Liver (tissue), 9 donors: ENCODE data around the gene LEAP2. TPM values are rescaled to one million over a fixed set of nuclear protein-coding genes. Genes with fewer than 3 reads are reported as not detected.

Experiments
- DNase-seq: peaks from one replicate; pipeline ENCODE4 v3.0.0-alpha.2; 2017; ENCODE audit warnings: low spot score
- H3K27ac ChIP-seq, 2 donors: one replicate each; pipeline ENCODE4 v1.7.0; 2013; ENCODE audit warnings: inconsistent platforms in 2 of 2, low read length in 2 of 2, control low read depth in 1 of 2, low read depth in 1 of 2, mild to moderate bottlenecking in 1 of 2
- H3K27me3 ChIP-seq, 4 donors: one replicate each; pipeline versions ENCODE4 v1.6.1 to v1.7.0; 2013; ENCODE audit warnings: low read length in 3 of 4, inconsistent platforms in 1 of 4, mild to moderate bottlenecking in 1 of 4, moderate library complexity in 1 of 4; ENCODE audit not compliant: control insufficient read depth in 4 of 4, insufficient read depth in 4 of 4
- H3K36me3 ChIP-seq, 4 donors: one replicate each; pipeline versions ENCODE4 v1.6.1 to v1.7.0; 2013; ENCODE audit warnings: low read length in 3 of 4, mild to moderate bottlenecking in 3 of 4, low read depth in 1 of 4, moderate library complexity in 1 of 4; ENCODE audit not compliant: control insufficient read depth in 4 of 4, insufficient read depth in 3 of 4
- H3K4me1 ChIP-seq, 4 donors: one replicate each; pipeline versions ENCODE4 v1.6.1 to v1.7.0; 2013; ENCODE audit warnings: low read length in 3 of 4, mild to moderate bottlenecking in 3 of 4, moderate library complexity in 1 of 4; ENCODE audit not compliant: control insufficient read depth in 4 of 4, insufficient read depth in 4 of 4
- H3K4me3 ChIP-seq, 3 donors: one replicate each; pipeline versions ENCODE4 v1.6.1 to v1.7.0; 2013; ENCODE audit warnings: low read length in 3 of 3, control low read depth in 1 of 3, low read depth in 1 of 3, mild to moderate bottlenecking in 1 of 3
- H3K9ac ChIP-seq, 2 donors: one replicate each; pipeline ENCODE4 v1.7.0; 2013; ENCODE audit warnings: low read length in 2 of 2, mild to moderate bottlenecking in 2 of 2, moderate library complexity in 2 of 2, control low read depth in 1 of 2, low read depth in 1 of 2
- H3K9me3 ChIP-seq, 4 donors: one replicate each; pipeline versions ENCODE4 v1.6.1 to v1.7.0; 2013; ENCODE audit warnings: low read length in 3 of 4; ENCODE audit not compliant: control insufficient read depth in 4 of 4
- ATF3 ChIP-seq: IDR thresholded peaks from 2 replicates; pipeline ENCODE4 v1.6.1; 2016; ENCODE audit warnings: antibody characterized with exemption
- CTCF ChIP-seq: fragments of 150-350 bp; IDR thresholded peaks from 2 replicates; pipeline ENCODE4 v1.5.1; 2017; ENCODE audit warnings: improper control_type of control experiment, low read depth, low read length; ENCODE audit not compliant: missing input control
- EGR1 ChIP-seq, 2 donors: IDR thresholded peaks; 2 replicates each; pipeline ENCODE4 v1.6.1; 2016 to 2018; ENCODE audit warnings: antibody characterized with exemption in 2 of 2, low read depth in 2 of 2
- FOXA1 ChIP-seq: IDR thresholded peaks from 2 replicates; pipeline ENCODE4 v1.6.1; 2016; ENCODE audit warnings: antibody characterized with exemption
- FOXA2 ChIP-seq: IDR thresholded peaks from 2 replicates; pipeline ENCODE4 v1.6.1; 2016; ENCODE audit warnings: antibody characterized with exemption
- GABPA ChIP-seq, 2 donors: IDR thresholded peaks in 1 of 2; conservative IDR thresholded peaks in 1 of 2; 2 replicates each; pipeline ENCODE4 v1.6.1; 2016; ENCODE audit warnings: antibody characterized with exemption in 2 of 2, mild to moderate bottlenecking in 1 of 2, moderate library complexity in 1 of 2
- HNF4A ChIP-seq, 2 donors: conservative IDR thresholded peaks; 2 replicates each; pipeline ENCODE4 v1.6.1; 2016; ENCODE audit warnings: antibody characterized with exemption in 2 of 2, mild to moderate bottlenecking in 2 of 2
- HNF4G ChIP-seq: IDR thresholded peaks from 2 replicates; pipeline ENCODE4 v1.6.1; 2016; ENCODE audit warnings: antibody characterized with exemption
- JUND ChIP-seq, 2 donors: IDR thresholded peaks; 2 replicates each; pipeline ENCODE4 v1.6.1; 2016; ENCODE audit warnings: antibody characterized with exemption in 2 of 2
- MAX ChIP-seq: IDR thresholded peaks from 2 replicates; pipeline ENCODE4 v1.6.1; 2016; ENCODE audit warnings: antibody characterized with exemption
- NR2F2 ChIP-seq: IDR thresholded peaks from 2 replicates; pipeline ENCODE4 v1.6.1; 2016; ENCODE audit warnings: antibody characterized with exemption
- RAD21 ChIP-seq, 2 donors: IDR thresholded peaks; 2 replicates each; pipeline ENCODE4 v1.6.1; 2016; ENCODE audit warnings: antibody characterized with exemption in 2 of 2, mild to moderate bottlenecking in 2 of 2
- REST ChIP-seq: IDR thresholded peaks from 2 replicates; pipeline ENCODE4 v1.6.1; 2016; ENCODE audit warnings: antibody characterized with exemption, mild to moderate bottlenecking
- RXRA ChIP-seq, 2 donors: IDR thresholded peaks; 2 replicates each; pipeline ENCODE4 v1.6.1; 2017 to 2018; ENCODE audit warnings: antibody characterized with exemption in 2 of 2, mild to moderate bottlenecking in 1 of 2
- SP1 ChIP-seq: IDR thresholded peaks from 2 replicates; pipeline ENCODE4 v1.6.1; 2018; ENCODE audit warnings: antibody characterized with exemption, mild to moderate bottlenecking
- TAF1 ChIP-seq: conservative IDR thresholded peaks from 2 replicates; pipeline ENCODE4 v1.6.1; 2016; ENCODE audit warnings: antibody characterized with exemption, mild to moderate bottlenecking
- YY1 ChIP-seq: IDR thresholded peaks from 2 replicates; pipeline ENCODE4 v1.6.1; 2016; ENCODE audit warnings: antibody characterized with exemption, mild to moderate bottlenecking
- ZBTB33 ChIP-seq: IDR thresholded peaks from 2 replicates; pipeline ENCODE4 v1.6.1; 2016; ENCODE audit warnings: antibody characterized with exemption
- WGBS: extraction: QIAGEN DNeasy Blood & Tissue Kit; methylation state at CpG from one replicate; pipeline ENCODE4 v1.1.7; 2013; 5-methylcytosine and 5-hydroxymethylcytosine counted together
- polyA plus RNA-seq, 2 donors: library from polyadenylated mRNA; stranded (reverse) in 1 of 2; unstranded in 1 of 2; fragments of 200-250 nt in 1 of 2; fragments of >200 nt in 1 of 2; fragmentation: Nextera tagmentation in 1 of 2; extraction: Ambion mirVana in 1 of 2; gene quantifications; one replicate each; pipeline versions ENCODE4 v1.2.1 to v1.2.3, GENCODE V29; 2013 to 2015
- total RNA-seq, 2 donors: library from RNA; depleted of rRNA; stranded (reverse); fragments of >200 nt; gene quantifications; one replicate each; pipeline ENCODE4 v1.2.3, GENCODE V29; 2014
- donor health status: healthy.
- donor health status: healthy.
- donor health status: healthy.
- donor health status: healthy.
- donor health status: healthy.

LEAP2 gene
- total and polyA plus RNA-seq, 4 donors = 12.0 to 736 (median 62.4) TPM

GRCh38 chr5:132915681-132916080, 42.2 kb downstream of the LEAP2 start:
- WGBS = 90% methylated on average over 5 of the region's 5 CpGs
- H3K27me3 ChIP-seq = no peaks in the 10 kb centered on the region
- H3K9ac ChIP-seq = no peak overlapping the region
- no peak for TF ChIP-seq YY1
- TF ChIP-seq JUND (IDR thresholded peaks at IDR 0.05) = no peak
- TF ChIP-seq HNF4A (conservative IDR thresholded peaks at IDR 0.05) = no peak
- TF ChIP-seq TAF1 = no peak
- TF ChIP-seq EGR1 (IDR thresholded peaks at IDR 0.05; ENCODE audit: low read depth in 2 of 2) = no peak
- no peak for TF ChIP-seq FOXA2
- no peak for TF ChIP-seq HNF4G
- TF ChIP-seq REST = no peak
- TF ChIP-seq ATF3 = no peak
- no peak for TF ChIP-seq MAX
- no peak for TF ChIP-seq SP1
- no peak for TF ChIP-seq RXRA (IDR thresholded peaks at IDR 0.05)
- TF ChIP-seq GABPA (IDR thresholded peaks at IDR 0.05 in 1 of 2, conservative IDR thresholded peaks at IDR 0.05 in 1 of 2) = no peak
- no peak for TF ChIP-seq RAD21 (IDR thresholded peaks at IDR 0.05)
- TF ChIP-seq FOXA1 = no peak
- no peak for TF ChIP-seq CTCF
- TF ChIP-seq NR2F2 = no peak
- no peak for TF ChIP-seq ZBTB33
- peaks cover 5 to 20% (median 15%) of the 10 kb centered on the region in 4 donors for H3K36me3 ChIP-seq
- H3K9me3 ChIP-seq = no peaks in the 10 kb centered on the region
- H3K27ac ChIP-seq = no peak overlapping the region
- H3K4me3 ChIP-seq = no peak overlapping the region
- H3K4me1 ChIP-seq = peaks cover 0 to 5% (median 0%) of the 10 kb centered on the region in 4 donors
- DNase-seq = no peak
